Measurements from ENCODE around the gene ROS1.

GRCh38 chr6:117456250-117456649, 30.5 kb upstream of the ROS1 start:
- TF ChIP-seq OSR1 (CRISPR knock-in tag; IDR thresholded peaks at IDR 0.05): no peak
- TF ChIP-seq ZNF565 (CRISPR knock-in tag; conservative IDR thresholded peaks at IDR 0.05; ENCODE audit: low read depth): no peak
- TF ChIP-seq GLIS3 (CRISPR knock-in tag; IDR thresholded peaks at IDR 0.05): no peak
- no peak for TF ChIP-seq CSRNP3 (CRISPR knock-in tag; IDR thresholded peaks at IDR 0.05)
- TF ChIP-seq SNAI2 (CRISPR knock-in tag; IDR thresholded peaks at IDR 0.05): no peak
- TF ChIP-seq PATZ1 (CRISPR knock-in tag; IDR thresholded peaks at IDR 0.05; ENCODE audit: borderline replicate concordance): no peak
- no peak for TF ChIP-seq CREB5 (CRISPR knock-in tag; IDR thresholded peaks at IDR 0.05; ENCODE audit: low read depth)
